IMR-90 (cell line): ENCODE measurements around the gene CEP126. TPM values are rescaled to one million over a fixed set of nuclear protein-coding genes. Genes with fewer than 3 reads are reported as not detected.

Experiments used
- ATAC-seq: fragments of 200-7000 bp; cut with Tn5 transposase; 2 replicates; pipeline ENCODE4 v1.9.1; 2020; ENCODE audit warnings: low read depth, mild to moderate bottlenecking, moderate library complexity
- BruUV-seq: library from RNA; stranded (reverse); fragments of 400-500 nt; replicated peaks from 2 replicates; lab custom pipeline; 2021; lab: Mats Ljungman, UMichigan
- CTCF ChIA-PET: fragments of 300-600 bp; formaldehyde crosslinking; extraction: SDS; loops from one replicate; lab custom pipeline; 2021; ENCODE audit warnings: antibody characterized with exemption; lab: Yijun Ruan, JAX
- POLR2A ChIA-PET: fragments of 300-600 bp; sonication (Branson Sonifier 250); formaldehyde crosslinking; loops from one replicate; lab custom pipeline; 2022; ENCODE audit warnings: antibody characterized with exemption; ENCODE audit not compliant: unreplicated experiment; lab: Charles Lee
- DNase-seq: peaks from one replicate; pipeline ENCODE4 v3.0.0; 2013
- H2AFZ ChIP-seq: replicated peaks from 2 replicates; pipeline ENCODE3; 2013; ENCODE audit warnings: low read length, mild to moderate bottlenecking; ENCODE audit not compliant: poor library complexity
- H2AK5ac ChIP-seq: 2 replicates; pipeline ENCODE4 v1.6.1; 2013; ENCODE audit warnings: low read depth, low read length, inconsistent platforms
- H2AK9ac ChIP-seq: replicated peaks from 2 replicates; pipeline ENCODE3; 2013; ENCODE audit warnings: mild to moderate bottlenecking, low read depth, low read length, moderate library complexity; ENCODE audit not compliant: poor library complexity
- H2BK120ac ChIP-seq: 2 replicates; pipeline ENCODE4 v1.6.1; 2013; ENCODE audit warnings: low read depth, low read length, inconsistent platforms
- H2BK15ac ChIP-seq: 3 replicates; pipeline ENCODE4 v1.6.1; 2013; ENCODE audit warnings: low read depth, low read length, inconsistent platforms
- H2BK20ac ChIP-seq: 2 replicates; pipeline ENCODE4 v1.6.1; 2013; ENCODE audit warnings: low read depth, mild to moderate bottlenecking, inconsistent platforms, low read length, moderate library complexity
- H2BK5ac ChIP-seq: 2 replicates; pipeline ENCODE4 v1.6.1; 2013; ENCODE audit warnings: mild to moderate bottlenecking, low read depth, low read length, inconsistent platforms; ENCODE audit not compliant: poor library complexity, severe bottlenecking
- H3K14ac ChIP-seq: replicated peaks from 2 replicates; pipeline ENCODE4 v1.6.1; 2013; ENCODE audit warnings: low read depth, low read length, inconsistent platforms
- H3K18ac ChIP-seq: 2 replicates; pipeline ENCODE4 v1.6.1; 2013; ENCODE audit warnings: low read depth, low read length, control low read depth
- H3K23ac ChIP-seq: 2 replicates; pipeline ENCODE4 v1.6.1; 2013; ENCODE audit warnings: low read depth, low read length, inconsistent platforms
- H3K27ac ChIP-seq: 2 replicates; pipeline ENCODE4 v1.5.1; 2013; ENCODE audit warnings: mild to moderate bottlenecking, control low read depth, low read length; ENCODE audit not compliant: insufficient read depth
- H3K27me3 ChIP-seq: 2 replicates; pipeline ENCODE4 v1.6.1; 2013; ENCODE audit warnings: low read length; ENCODE audit not compliant: control insufficient read depth, insufficient read depth
- H3K36me3 ChIP-seq: 2 replicates; pipeline ENCODE4 v1.6.1; 2013; ENCODE audit warnings: low read length, mixed read lengths; ENCODE audit not compliant: control insufficient read depth, insufficient read depth
- H3K4ac ChIP-seq: 2 replicates; pipeline ENCODE4 v1.6.1; 2013; ENCODE audit warnings: low read depth, low read length, inconsistent platforms
- H3K4me1 ChIP-seq: 2 replicates; pipeline ENCODE4 v1.6.1; 2013; ENCODE audit warnings: low read length, mixed read lengths; ENCODE audit not compliant: control insufficient read depth, insufficient read depth
- H3K4me2 ChIP-seq: 2 replicates; pipeline ENCODE4 v1.6.1; 2013; ENCODE audit warnings: low read depth, mild to moderate bottlenecking, control low read depth, low read length, moderate library complexity
- H3K4me3 ChIP-seq: 2 replicates; pipeline ENCODE4 v1.5.1; 2013; ENCODE audit warnings: low read depth, mild to moderate bottlenecking, control low read depth, low read length, moderate library complexity; ENCODE audit not compliant: insufficient read depth
- H3K56ac ChIP-seq: 2 replicates; pipeline ENCODE4 v1.6.1; 2013; ENCODE audit warnings: low read length, inconsistent platforms; ENCODE audit not compliant: insufficient read depth; ENCODE audit errors: extremely low read depth
- H3K79me1 ChIP-seq, 2 experiments: 2 replicates each; pipeline ENCODE4 v1.6.1; 2013; ENCODE audit warnings: low read length in 2 of 2, inconsistent platforms in 1 of 2, low read depth in 1 of 2
- H3K9ac ChIP-seq: 2 replicates; pipeline ENCODE4 v1.6.1; 2013; ENCODE audit warnings: low read depth, low read length, control low read depth
- H3K9me1 ChIP-seq: 2 replicates; pipeline ENCODE4 v1.6.1; 2013; ENCODE audit warnings: low read length, inconsistent platforms; ENCODE audit not compliant: insufficient read depth
- H3K9me3 ChIP-seq: 2 replicates; pipeline ENCODE4 v1.6.1; 2013; ENCODE audit warnings: low read length; ENCODE audit not compliant: control insufficient read depth, insufficient read depth
- H4K20me1 ChIP-seq: 2 replicates; pipeline ENCODE4 v1.6.1; 2013; ENCODE audit warnings: low read length, inconsistent platforms; ENCODE audit not compliant: insufficient read depth
- H4K5ac ChIP-seq: 2 replicates; pipeline ENCODE4 v1.6.1; 2013; ENCODE audit warnings: mild to moderate bottlenecking, low read depth, low read length, control low read depth
- H4K8ac ChIP-seq, 2 experiments: 2 replicates each; pipeline ENCODE4 v1.6.1; 2013; ENCODE audit warnings: low read depth in 2 of 2, low read length in 2 of 2, control low read depth in 1 of 2, inconsistent platforms in 1 of 2
- H4K91ac ChIP-seq: 2 replicates; pipeline ENCODE4 v1.6.1; 2013; ENCODE audit warnings: low read depth, low read length, inconsistent platforms; ENCODE audit not compliant: insufficient read depth
- BHLHE40 ChIP-seq: fragments of 150-350 bp; IDR thresholded peaks from 2 replicates; pipeline ENCODE4 v1.6.1; 2016; ENCODE audit warnings: mild to moderate bottlenecking, low read depth, low read length
- CEBPB ChIP-seq: IDR thresholded peaks from 2 replicates; pipeline ENCODE4 v1.6.1; 2012; ENCODE audit warnings: low read depth, low read length, improper control_type of control experiment
- CHD1 ChIP-seq: IDR thresholded peaks from 2 replicates; pipeline ENCODE4 v1.6.1; 2012; ENCODE audit warnings: low read depth, low read length, improper control_type of control experiment
- FOS ChIP-seq: fragments of 150-350 bp; IDR thresholded peaks from 2 replicates; pipeline ENCODE4 v1.6.1; 2016; ENCODE audit warnings: low read depth, low read length
- MAFK ChIP-seq: IDR thresholded peaks from 2 replicates; pipeline ENCODE4 v1.6.1; 2012; ENCODE audit warnings: low read depth, low read length, improper control_type of control experiment
- MAZ ChIP-seq: IDR thresholded peaks from 2 replicates; pipeline ENCODE4 v1.6.1; 2012; ENCODE audit warnings: low read depth, mild to moderate bottlenecking, low read length, improper control_type of control experiment, moderate library complexity, borderline replicate concordance
- MXI1 ChIP-seq: IDR thresholded peaks from 2 replicates; pipeline ENCODE4 v1.6.1; 2012; ENCODE audit warnings: low read depth, mild to moderate bottlenecking, low read length, moderate library complexity, borderline replicate concordance
- NFE2L2 ChIP-seq: fragments of 150-350 bp; IDR thresholded peaks from 2 replicates; pipeline ENCODE4 v1.6.1; 2016; ENCODE audit warnings: low read depth, mild to moderate bottlenecking, low read length
- POLR2A ChIP-seq: IDR thresholded peaks from 2 replicates; pipeline ENCODE4 v1.6.1; 2012; ENCODE audit warnings: mild to moderate bottlenecking, low read depth, low read length
- RAD21 ChIP-seq: IDR thresholded peaks from 2 replicates; pipeline ENCODE4 v1.6.1; 2012; ENCODE audit warnings: low read length, improper control_type of control experiment
- RCOR1 ChIP-seq: IDR thresholded peaks from 2 replicates; pipeline ENCODE4 v1.6.1; 2012; ENCODE audit warnings: mild to moderate bottlenecking, low read length, improper control_type of control experiment; ENCODE audit not compliant: insufficient replicate concordance
- RFX5 ChIP-seq: IDR thresholded peaks from 2 replicates; pipeline ENCODE4 v1.8.0; 2012; ENCODE audit warnings: low read depth, mild to moderate bottlenecking, low read length, moderate library complexity
- SMC3 ChIP-seq: fragments of 150-350 bp; IDR thresholded peaks from 2 replicates; pipeline ENCODE4 v1.6.1; 2016; ENCODE audit warnings: low read depth, mild to moderate bottlenecking, antibody characterized with exemption, low read length, moderate library complexity
- WGBS, 2 experiments: methylation state at CpG; one replicate each; pipeline versions ENCODE4 v1.1.5 to v1.1.7; 2013; ENCODE audit warnings: missing lambda C conversion rate in 2 of 2; ENCODE audit not compliant: insufficient read length in 1 of 2; ENCODE audit errors: extremely low coverage in 2 of 2; 5-methylcytosine and 5-hydroxymethylcytosine counted together
- dilution Hi-C: fragments of 300-500 bp; cut with HindIII; formaldehyde crosslinking; loops from one replicate; pipeline ENCODE4 v1.14.3; 2018; ENCODE audit warnings: low sequenced_read_pairs; ENCODE audit not compliant: unreplicated experiment
- in situ Hi-C: fragments of 300-500 bp; cut with MboI; formaldehyde crosslinking; loops from 3 replicates; pipeline ENCODE4 v1.14.3; 2019; ENCODE audit warnings: low sequenced_read_pairs, inconsistent platforms, mixed read lengths
- intact Hi-C: fragments of 100-400 bp; cut with micrococcal nuclease; formaldehyde crosslinking; loops from 2 replicates; pipeline ENCODE4 v1.10.0; 2022
- polyA plus RNA-seq, 3 experiments: library from polyadenylated mRNA; depleted of rRNA; stranded (reverse); fragments of >200 nt; gene quantifications; 2 replicates each; pipeline ENCODE4 v1.2.3, GENCODE V29; 2012; ENCODE audit warnings: low replicate concordance in 1 of 3
- total RNA-seq: library from RNA; depleted of rRNA; stranded (reverse); fragments of >200 nt; gene quantifications from 2 replicates; pipeline ENCODE4 v1.2.3, GENCODE V29; 2012
- TF ChIP-seq, protein P1 (sequence below): conservative IDR thresholded peaks from 2 replicates; pipeline ENCODE4 v1.5.1; 2012; ENCODE audit warnings: mild to moderate bottlenecking, low read depth, low read length, improper control_type of control experiment
- TF ChIP-seq, protein P2 (sequence below): fragments of 150-350 bp; IDR thresholded peaks from 2 replicates; pipeline ENCODE4 v1.6.1; 2017; ENCODE audit warnings: mild to moderate bottlenecking, antibody characterized with exemption, low read length, low read depth
- TF ChIP-seq, protein P3 (sequence below): fragments of 150-350 bp; IDR thresholded peaks from 2 replicates; pipeline ENCODE4 v1.6.1; 2016; ENCODE audit warnings: low read depth, mild to moderate bottlenecking, low read length, moderate library complexity, borderline replicate concordance

Gene CEP126
- total and polyA plus RNA-seq, 2 of the 4 experiments (the other 2 are of a cell fraction): 0.72 to 1.4 TPM

DNA sequence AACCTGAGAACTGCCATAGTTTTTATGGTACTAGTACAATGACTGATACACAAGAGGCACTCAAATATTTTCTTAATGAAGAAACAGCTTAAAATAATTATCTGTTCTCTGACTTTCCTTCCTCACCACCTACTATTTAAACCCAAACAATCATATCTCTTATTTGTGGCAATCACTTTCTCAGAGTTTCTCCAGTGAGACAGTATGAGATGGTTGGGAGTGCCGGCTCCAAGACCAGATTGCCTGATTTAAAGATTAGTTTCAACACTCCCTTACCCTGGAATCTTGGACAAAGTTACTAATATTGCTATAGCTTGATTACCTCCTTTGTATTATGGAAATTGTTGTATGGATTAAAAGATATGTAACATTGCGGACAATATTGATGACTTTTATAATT, 5.7 kb upstream of the CEP126 start:
- Histone ChIP-seq H2BK15ac (no peak overlapping the region), H2BK20ac (no peak overlapping the region), H3K18ac (no peak overlapping the region), H2AFZ (no peak overlapping the region), H3K36me3 (no peaks in the 10 kb centered on the region), H4K5ac (no peak overlapping the region), H2BK120ac (no peak overlapping the region), H3K14ac (no peak overlapping the region), H3K79me1 (no peaks in the 10 kb centered on the region), H3K4me3 (no peak overlapping the region), H3K27me3 (no peaks in the 10 kb centered on the region), H3K9ac (no peak overlapping the region), H3K56ac (no peak overlapping the region), H4K91ac (no peak overlapping the region), H3K4ac (no peak overlapping the region), H4K20me1 (no peaks in the 10 kb centered on the region), H3K4me2 (no peak overlapping the region), H2AK9ac (no peak overlapping the region), H3K23ac (no peak overlapping the region), H4K8ac (no peak overlapping the region), H3K9me1 (no peaks in the 10 kb centered on the region; the same call in 1 of the 2 replicates), H2AK5ac (no peak overlapping the region), H3K9me3 (no peaks in the 10 kb centered on the region), H2BK5ac (no peak overlapping the region), H3K27ac (no peak overlapping the region), H3K4me1 (peaks cover 6% of the 10 kb centered on the region)
- WGBS, 2 experiments: no CpG with 5 or more reads among the region's 2 CpGs
- in situ Hi-C loops (no loop called here), dilution Hi-C loops (no loop called here), intact Hi-C loops (no loop called here)
- CTCF ChIA-PET: no interaction called here
- DNase-seq (no peak), ATAC-seq (no peak)
- POLR2A ChIA-PET: no interaction called here
- BruUV-seq: no TSS peak
- no peak for TF ChIP-seq SMC3
- TF ChIP-seq, protein P1, sequence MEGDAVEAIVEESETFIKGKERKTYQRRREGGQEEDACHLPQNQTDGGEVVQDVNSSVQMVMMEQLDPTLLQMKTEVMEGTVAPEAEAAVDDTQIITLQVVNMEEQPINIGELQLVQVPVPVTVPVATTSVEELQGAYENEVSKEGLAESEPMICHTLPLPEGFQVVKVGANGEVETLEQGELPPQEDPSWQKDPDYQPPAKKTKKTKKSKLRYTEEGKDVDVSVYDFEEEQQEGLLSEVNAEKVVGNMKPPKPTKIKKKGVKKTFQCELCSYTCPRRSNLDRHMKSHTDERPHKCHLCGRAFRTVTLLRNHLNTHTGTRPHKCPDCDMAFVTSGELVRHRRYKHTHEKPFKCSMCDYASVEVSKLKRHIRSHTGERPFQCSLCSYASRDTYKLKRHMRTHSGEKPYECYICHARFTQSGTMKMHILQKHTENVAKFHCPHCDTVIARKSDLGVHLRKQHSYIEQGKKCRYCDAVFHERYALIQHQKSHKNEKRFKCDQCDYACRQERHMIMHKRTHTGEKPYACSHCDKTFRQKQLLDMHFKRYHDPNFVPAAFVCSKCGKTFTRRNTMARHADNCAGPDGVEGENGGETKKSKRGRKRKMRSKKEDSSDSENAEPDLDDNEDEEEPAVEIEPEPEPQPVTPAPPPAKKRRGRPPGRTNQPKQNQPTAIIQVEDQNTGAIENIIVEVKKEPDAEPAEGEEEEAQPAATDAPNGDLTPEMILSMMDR: no peak
- no peak for TF ChIP-seq FOS
- TF ChIP-seq RFX5: no peak
- no peak for TF ChIP-seq NFE2L2
- TF ChIP-seq, protein P2, sequence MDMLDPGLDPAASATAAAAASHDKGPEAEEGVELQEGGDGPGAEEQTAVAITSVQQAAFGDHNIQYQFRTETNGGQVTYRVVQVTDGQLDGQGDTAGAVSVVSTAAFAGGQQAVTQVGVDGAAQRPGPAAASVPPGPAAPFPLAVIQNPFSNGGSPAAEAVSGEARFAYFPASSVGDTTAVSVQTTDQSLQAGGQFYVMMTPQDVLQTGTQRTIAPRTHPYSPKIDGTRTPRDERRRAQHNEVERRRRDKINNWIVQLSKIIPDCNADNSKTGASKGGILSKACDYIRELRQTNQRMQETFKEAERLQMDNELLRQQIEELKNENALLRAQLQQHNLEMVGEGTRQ: no peak
- TF ChIP-seq CHD1: no peak
- TF ChIP-seq, protein P3, sequence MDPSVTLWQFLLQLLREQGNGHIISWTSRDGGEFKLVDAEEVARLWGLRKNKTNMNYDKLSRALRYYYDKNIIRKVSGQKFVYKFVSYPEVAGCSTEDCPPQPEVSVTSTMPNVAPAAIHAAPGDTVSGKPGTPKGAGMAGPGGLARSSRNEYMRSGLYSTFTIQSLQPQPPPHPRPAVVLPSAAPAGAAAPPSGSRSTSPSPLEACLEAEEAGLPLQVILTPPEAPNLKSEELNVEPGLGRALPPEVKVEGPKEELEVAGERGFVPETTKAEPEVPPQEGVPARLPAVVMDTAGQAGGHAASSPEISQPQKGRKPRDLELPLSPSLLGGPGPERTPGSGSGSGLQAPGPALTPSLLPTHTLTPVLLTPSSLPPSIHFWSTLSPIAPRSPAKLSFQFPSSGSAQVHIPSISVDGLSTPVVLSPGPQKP: no peak
- TF ChIP-seq MXI1: no peak
- TF ChIP-seq POLR2A: no peak
- TF ChIP-seq BHLHE40: no peak
- no peak for TF ChIP-seq MAFK
- no peak for TF ChIP-seq RAD21
- TF ChIP-seq CEBPB: no peak
- no peak for TF ChIP-seq RCOR1
- TF ChIP-seq MAZ: no peak
